Prostate gland (tissue), 2 donors: ENCODE data around the gene ROR1. TPM values are rescaled to one million over a fixed set of nuclear protein-coding genes. Genes with fewer than 3 reads are reported as not detected.

ENCODE experiments used
- DNase-seq: peaks from one replicate; pipeline ENCODE4 v3.0.0-alpha.2; 2019; ENCODE audit warnings: low spot score
- H3K27ac ChIP-seq, 2 donors: fragments of 200-600 bp; sonication (generic); 2 replicates each; pipeline ENCODE4 v1.5.1; 2017 to 2019
- H3K27me3 ChIP-seq: fragments of 200-600 bp; sonication (generic); replicated peaks from 2 replicates; pipeline ENCODE4 v1.5.1; 2019; ENCODE audit not compliant: insufficient read depth
- H3K36me3 ChIP-seq, 2 donors: fragments of 200-600 bp; sonication (generic); 1 replicate in 1 of 2; 2 replicates in 1 of 2; pipeline versions ENCODE4 v1.5.1 to v1.8.1; 2017 to 2019
- H3K4me1 ChIP-seq: fragments of 200-600 bp; sonication (generic); replicated peaks from 2 replicates; pipeline ENCODE4 v1.5.1; 2019
- H3K4me3 ChIP-seq, 2 donors: fragments of 200-600 bp; sonication (generic); 2 replicates each; pipeline ENCODE4 v1.5.1; 2017 to 2019
- H3K9me3 ChIP-seq: fragments of 200-600 bp; sonication (generic); 2 replicates; pipeline ENCODE4 v1.5.1; 2017
- POLR2A ChIP-seq: fragments of 450-650 bp; IDR thresholded peaks from one replicate; pipeline ENCODE4 v1.6.1; 2016; ENCODE audit warnings: antibody characterized with exemption, mild to moderate bottlenecking
- POLR2AphosphoS5 ChIP-seq: sonication (generic); formaldehyde crosslinking; IDR thresholded peaks from one replicate; pipeline ENCODE4 v1.6.1; 2017; ENCODE audit warnings: antibody characterized with exemption
- WGBS: methylation state at CpG from one replicate; pipeline ENCODE4 v1.1.5; 2018; 5-methylcytosine and 5-hydroxymethylcytosine counted together
- intact Hi-C: fragments of 100-400 bp; cut with DNase I; formaldehyde crosslinking; loops from one replicate; pipeline ENCODE4 v1.14.2; 2022
- total RNA-seq, 2 donors: library from RNA; depleted of rRNA; stranded (reverse); fragments of >200 nt; gene quantifications; one replicate each; pipeline ENCODE4 v1.1.0, GENCODE V29; 2016
- TF ChIP-seq, protein P1 (sequence below), 4 experiments: fragments of 200-600 bp in 2 of 4; fragments of 450-650 bp in 2 of 4; sonication (generic) in 2 of 4; IDR thresholded peaks; 1 replicate in 3 of 4; 2 replicates in 1 of 4; pipeline ENCODE4 v1.5.1; 2016 to 2019; ENCODE audit warnings: antibody characterized with exemption in 4 of 4, mild to moderate bottlenecking in 2 of 4, moderate library complexity in 2 of 4

Gene ROR1
- total RNA-seq, 2 donors from 2014 or later: 7.3 to 11.1 TPM

DNA sequence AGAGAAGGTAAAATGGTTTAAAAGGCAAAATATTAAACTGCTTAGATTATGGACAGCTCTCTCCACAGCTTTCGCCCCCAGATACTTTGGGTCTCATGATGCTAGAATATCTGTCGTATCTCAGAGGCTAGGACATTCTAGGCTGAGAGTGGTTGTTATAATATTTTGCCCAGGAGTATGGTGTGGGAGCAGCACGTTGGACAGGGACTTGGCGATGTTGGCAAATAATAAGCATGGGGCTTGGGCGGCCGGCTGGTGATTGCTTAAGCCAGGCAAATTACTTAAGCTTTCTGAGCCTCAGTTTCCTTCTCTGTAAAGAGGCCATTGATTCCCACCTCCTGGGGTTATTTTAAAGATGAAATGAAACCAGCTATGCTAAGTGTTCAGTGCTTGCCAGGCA lies 133.2 kb downstream of the ROR1 start:
- no peaks in the 10 kb centered on the region for H3K4me1 ChIP-seq
- no peak overlapping the region for H3K4me3 ChIP-seq
- no peak for DNase-seq
- no peak overlapping the region for H3K27ac ChIP-seq
- 82% methylated on average over 6 of the region's 6 CpGs for WGBS
- intact Hi-C loops: no loop called here
- no peaks in the 10 kb centered on the region for H3K9me3 ChIP-seq
- TF ChIP-seq, protein P1, sequence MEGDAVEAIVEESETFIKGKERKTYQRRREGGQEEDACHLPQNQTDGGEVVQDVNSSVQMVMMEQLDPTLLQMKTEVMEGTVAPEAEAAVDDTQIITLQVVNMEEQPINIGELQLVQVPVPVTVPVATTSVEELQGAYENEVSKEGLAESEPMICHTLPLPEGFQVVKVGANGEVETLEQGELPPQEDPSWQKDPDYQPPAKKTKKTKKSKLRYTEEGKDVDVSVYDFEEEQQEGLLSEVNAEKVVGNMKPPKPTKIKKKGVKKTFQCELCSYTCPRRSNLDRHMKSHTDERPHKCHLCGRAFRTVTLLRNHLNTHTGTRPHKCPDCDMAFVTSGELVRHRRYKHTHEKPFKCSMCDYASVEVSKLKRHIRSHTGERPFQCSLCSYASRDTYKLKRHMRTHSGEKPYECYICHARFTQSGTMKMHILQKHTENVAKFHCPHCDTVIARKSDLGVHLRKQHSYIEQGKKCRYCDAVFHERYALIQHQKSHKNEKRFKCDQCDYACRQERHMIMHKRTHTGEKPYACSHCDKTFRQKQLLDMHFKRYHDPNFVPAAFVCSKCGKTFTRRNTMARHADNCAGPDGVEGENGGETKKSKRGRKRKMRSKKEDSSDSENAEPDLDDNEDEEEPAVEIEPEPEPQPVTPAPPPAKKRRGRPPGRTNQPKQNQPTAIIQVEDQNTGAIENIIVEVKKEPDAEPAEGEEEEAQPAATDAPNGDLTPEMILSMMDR (IDR thresholded peaks at IDR 0.05): no peak
- TF ChIP-seq POLR2AphosphoS5 (no peak), POLR2A (no peak)
- H3K27me3 ChIP-seq: no peaks in the 10 kb centered on the region
- H3K36me3 ChIP-seq: no peaks in the 10 kb centered on the region

DNA sequence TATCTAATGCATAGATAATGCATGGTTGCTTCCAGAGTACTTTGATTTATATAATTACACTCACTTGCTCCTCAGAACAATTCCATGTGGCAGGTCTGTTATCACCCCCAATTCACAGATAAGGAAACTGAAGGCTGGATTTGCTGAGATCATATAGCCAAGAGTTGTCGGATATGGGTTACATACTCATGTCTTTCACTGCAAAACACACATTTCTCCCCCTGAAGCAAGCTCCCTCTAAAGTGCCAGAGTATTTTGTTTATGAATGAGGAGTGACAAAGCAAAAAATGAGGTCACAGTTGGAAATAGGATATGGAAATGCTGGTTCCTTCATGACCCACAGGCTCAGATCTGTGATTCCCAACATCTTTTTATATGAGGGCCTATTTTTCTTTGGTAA lies 134.2 kb downstream of the ROR1 start:
- TF ChIP-seq POLR2A (no peak), POLR2AphosphoS5 (no peak)
- TF ChIP-seq, protein P1 (IDR thresholded peaks at IDR 0.05): no peak
- Histone ChIP-seq H3K27ac (no peak overlapping the region), H3K4me1 (no peaks in the 10 kb centered on the region), H3K36me3 (no peaks in the 10 kb centered on the region), H3K4me3 (no peak overlapping the region), H3K9me3 (no peaks in the 10 kb centered on the region), H3K27me3 (no peaks in the 10 kb centered on the region)
- no peak for DNase-seq
- intact Hi-C loops: no loop called here
- 88% methylated on average over 1 of the region's 1 CpG for WGBS

DNA sequence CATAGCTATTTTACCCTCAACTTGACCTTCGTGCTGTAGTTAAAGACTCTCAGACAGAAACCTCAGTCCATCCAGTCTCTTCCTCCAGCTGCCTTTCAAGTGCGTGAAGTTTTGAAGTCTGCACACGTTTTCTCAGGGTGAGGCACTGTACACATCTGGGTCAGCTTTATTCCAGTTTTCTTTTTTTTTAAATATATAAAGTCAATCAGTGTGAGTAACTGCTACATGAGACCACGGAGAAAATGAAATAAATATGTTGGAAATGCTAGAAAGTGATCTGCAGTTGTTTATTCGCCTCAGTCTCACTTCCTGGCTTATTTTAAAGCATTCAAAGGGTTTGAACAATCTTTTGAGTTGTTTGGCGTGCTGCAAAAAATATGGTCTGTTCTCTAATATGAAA lies 135.7 kb downstream of the ROR1 start:
- Histone ChIP-seq H3K36me3 (no peaks in the 10 kb centered on the region), H3K27ac (no peak overlapping the region), H3K4me1 (peaks cover 3% of the 10 kb centered on the region), H3K4me3 (no peak overlapping the region), H3K27me3 (no peaks in the 10 kb centered on the region), H3K9me3 (no peaks in the 10 kb centered on the region)
- 66% methylated on average over 6 of the region's 6 CpGs for WGBS
- no peak for TF ChIP-seq POLR2A
- TF ChIP-seq POLR2AphosphoS5: no peak
- TF ChIP-seq, protein P1 (IDR thresholded peaks at IDR 0.05): no peak
- intact Hi-C loops: no loop called here
- no peak for DNase-seq

DNA sequence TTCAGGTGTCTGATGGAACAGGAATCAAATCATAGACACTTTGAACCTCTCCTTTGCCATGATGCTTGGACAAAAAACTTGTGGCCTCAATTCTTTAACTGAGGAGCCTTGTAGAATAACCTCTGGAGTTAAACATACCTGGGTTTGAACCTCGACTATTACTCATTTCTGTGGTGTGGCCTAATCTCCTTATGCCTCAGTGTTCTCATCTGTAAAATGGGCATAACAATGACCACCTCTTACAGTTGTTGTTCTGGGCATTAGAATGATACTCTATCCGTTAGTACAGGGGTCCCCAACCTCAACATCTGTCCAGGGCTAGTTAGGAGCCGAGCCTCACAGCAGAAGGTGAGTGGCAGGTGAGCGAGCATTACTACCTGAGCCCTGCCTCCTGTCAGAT lies 137.2 kb downstream of the ROR1 start:
- no peak for TF ChIP-seq POLR2AphosphoS5
- TF ChIP-seq, protein P1 (IDR thresholded peaks at IDR 0.05): no peak
- TF ChIP-seq POLR2A: no peak
- Histone ChIP-seq H3K27ac (no peak overlapping the region), H3K4me1 (peaks cover 3% of the 10 kb centered on the region), H3K9me3 (no peaks in the 10 kb centered on the region), H3K27me3 (no peaks in the 10 kb centered on the region), H3K4me3 (no peak overlapping the region), H3K36me3 (no peaks in the 10 kb centered on the region)
- no peak for DNase-seq
- intact Hi-C loops: loop anchor here (5.0 kb wide), 1 partner anchor 234 kb away; no protein-coding TSS in a partner anchor
- 98% methylated on average over 4 of the region's 4 CpGs for WGBS

DNA sequence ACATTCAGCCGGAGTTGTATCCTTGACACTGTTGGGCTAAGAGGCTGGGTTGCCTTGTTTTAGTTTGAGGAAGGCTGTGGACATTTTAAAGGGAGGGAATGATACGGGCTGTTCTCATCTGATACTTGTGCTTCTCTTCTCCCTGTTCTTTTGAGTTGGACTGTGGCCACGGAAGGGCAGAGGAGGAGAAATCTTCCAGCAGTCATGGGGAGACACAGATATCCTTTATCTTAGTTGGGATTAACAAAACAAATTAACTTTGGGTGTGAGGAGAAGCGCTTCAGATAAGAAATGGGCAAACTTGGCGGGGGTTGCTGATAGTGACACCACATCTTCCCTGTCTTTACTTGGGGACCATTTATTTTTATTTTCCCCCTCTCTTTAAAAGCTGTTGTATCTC lies 138.8 kb downstream of the ROR1 start:
- no peak overlapping the region for H3K4me3 ChIP-seq
- no peaks in the 10 kb centered on the region for H3K9me3 ChIP-seq
- intact Hi-C loops: loop anchor here (5.0 kb wide), 1 partner anchor 235 kb away; no protein-coding TSS in a partner anchor
- WGBS: 35% methylated on average over 5 of the region's 5 CpGs
- no peak for DNase-seq
- TF ChIP-seq, protein P1 (IDR thresholded peaks at IDR 0.05): no peak
- TF ChIP-seq POLR2AphosphoS5 (no peak), POLR2A (no peak)
- H3K27me3 ChIP-seq: no peaks in the 10 kb centered on the region
- H3K4me1 ChIP-seq: peaks cover 3% of the 10 kb centered on the region
- peak overlapping the region; percentile 13 to 17 for H3K27ac ChIP-seq
- no peaks in the 10 kb centered on the region for H3K36me3 ChIP-seq
